ENCODE measurements around the gene TNIK.
A peak's percentile ranks its signal among the peaks of the same experiment; 100 is the strongest.

TNIK gene

GRCh38 chr3:171335559-171335958 is 124.6 kb downstream of the TNIK start:
- no peak for DNase-seq

- DNase-seq, result no peak
Measured at GRCh38 chr3:171334465-171334811, 125.8 kb downstream of the TNIK start.

DNA sequence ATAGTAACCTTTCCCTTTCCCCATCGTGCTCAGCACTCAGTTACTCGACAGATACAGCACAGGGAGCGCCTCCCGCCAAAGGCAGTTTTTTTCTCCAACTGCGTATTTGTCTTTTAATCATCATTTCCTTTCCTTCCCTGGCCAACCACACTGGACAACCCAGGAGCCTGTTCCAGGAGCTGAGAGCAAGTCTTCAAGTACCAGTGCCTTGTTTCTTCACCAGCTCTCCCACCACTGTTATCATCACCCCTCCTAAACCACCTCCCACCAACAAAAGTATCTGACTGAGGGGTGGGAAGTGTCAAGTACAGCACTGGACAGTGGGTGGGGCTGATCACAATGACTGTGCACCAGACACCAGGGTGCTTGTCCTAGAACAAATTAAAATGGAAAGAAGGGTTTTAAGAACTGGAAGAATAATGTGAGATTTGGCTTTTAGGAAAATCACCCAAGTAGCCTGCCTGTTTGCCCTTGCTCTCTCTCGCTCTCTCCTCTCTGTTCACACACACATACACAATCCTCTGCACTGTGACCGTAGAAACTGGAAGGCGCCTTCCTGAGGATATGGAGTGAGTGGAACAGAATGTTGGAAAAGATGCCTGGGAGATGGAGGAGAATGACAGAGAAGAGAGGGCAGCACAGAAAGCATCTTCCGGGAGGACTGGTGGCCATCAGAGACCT is 126.3 kb downstream of the TNIK start:
- no peak for DNase-seq

DNA sequence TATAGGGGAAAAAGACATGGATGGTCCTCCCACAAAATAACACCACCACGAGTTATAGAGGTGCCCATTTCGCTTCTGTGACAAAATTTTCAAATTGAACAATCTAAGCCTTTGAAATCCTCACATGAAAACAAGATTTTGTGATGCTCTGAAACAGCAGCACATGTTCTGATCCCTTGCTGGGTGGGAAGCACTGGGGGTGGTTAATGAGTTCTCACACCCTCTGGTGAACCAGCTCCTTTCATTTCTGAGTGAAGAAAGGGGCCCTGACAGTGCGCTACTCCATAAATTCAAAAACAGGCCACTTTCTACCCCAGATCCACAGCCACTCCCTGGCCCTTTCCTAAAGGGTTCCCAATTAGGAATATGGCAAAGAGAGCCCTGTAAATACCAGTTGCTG is 129.3 kb downstream of the TNIK start:
- DNase-seq, result no peak

- DNase-seq, result no peak
Measured at GRCh38 chr3:171329746-171330145, 130.5 kb downstream of the TNIK start.

GRCh38 chr3:171328419-171329082 is 131.7 kb downstream of the TNIK start:
- peak in 2 of 4 experiments; percentile 4 to 6 for DNase-seq

DNA sequence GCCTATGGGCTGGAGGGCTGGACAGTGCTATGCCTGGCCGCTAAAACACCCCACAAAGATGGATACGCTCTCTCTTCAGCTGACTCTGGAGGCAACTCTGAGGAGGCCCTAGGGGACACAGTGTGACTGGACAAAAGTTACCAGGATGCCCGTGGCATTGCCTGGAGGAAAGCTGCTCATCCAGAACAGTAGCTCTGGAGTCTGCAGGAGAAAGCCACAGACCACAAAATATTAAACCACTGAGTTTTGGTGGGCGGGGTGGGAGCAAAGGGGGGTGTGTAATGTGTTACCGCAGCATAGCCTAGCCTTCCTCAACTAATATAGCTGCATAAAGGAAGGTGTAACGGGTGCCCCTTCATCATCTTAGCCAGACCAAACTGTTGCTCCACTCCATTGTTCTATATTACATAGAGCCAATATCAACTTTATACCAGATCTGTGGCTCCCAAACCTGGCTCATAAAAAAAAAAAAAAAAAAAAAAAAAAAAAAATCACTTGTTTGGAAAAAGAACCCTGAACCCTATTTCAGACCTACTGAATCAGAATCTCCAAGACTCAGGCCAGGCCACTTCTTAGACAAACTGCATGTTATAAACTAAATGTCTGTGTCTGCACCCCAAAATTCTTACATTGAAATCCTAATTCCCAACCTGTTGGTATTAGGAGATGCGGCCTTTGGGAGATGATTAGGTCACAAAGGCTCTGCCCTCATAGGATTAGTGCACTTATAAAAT is 132.6 kb downstream of the TNIK start:
- no peak for DNase-seq

GRCh38 chr3:171326717-171327440 is 133.3 kb downstream of the TNIK start:
- no peak for DNase-seq

DNA sequence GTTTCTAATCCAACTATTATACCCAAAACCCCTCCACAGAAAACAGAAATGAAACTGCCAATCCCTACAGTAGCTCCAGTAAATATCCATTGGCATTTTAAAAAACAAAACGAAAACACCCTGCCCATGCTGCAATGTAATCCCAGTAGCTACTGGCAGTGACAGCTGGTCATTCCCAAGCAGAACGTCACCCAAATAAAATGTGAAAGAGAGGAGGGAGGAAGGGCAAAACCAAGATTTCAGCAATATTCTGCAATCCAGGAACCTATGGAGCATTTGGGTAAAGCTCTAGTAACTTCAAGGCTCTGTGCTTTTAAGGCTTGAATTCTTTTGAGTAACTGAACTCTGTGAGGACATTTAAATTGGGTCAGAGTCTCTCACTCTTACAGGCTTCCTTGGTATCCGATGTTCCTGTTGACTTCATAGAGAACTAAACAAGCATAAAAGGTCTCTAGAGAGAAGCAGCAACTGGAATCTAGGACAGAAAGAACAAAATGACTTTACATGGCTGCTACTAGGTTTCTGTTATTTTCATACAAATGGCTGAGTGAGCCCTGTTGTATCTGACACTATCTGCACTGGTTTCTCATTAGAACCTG is 136.2 kb downstream of the TNIK start:
- DNase-seq, result no peak

- no peak for DNase-seq
Measured at GRCh38 chr3:171321559-171322360, 138.4 kb downstream of the TNIK start.

- no peak for DNase-seq
Measured at GRCh38 chr3:171320750-171321558, 139.3 kb downstream of the TNIK start.

DNA sequence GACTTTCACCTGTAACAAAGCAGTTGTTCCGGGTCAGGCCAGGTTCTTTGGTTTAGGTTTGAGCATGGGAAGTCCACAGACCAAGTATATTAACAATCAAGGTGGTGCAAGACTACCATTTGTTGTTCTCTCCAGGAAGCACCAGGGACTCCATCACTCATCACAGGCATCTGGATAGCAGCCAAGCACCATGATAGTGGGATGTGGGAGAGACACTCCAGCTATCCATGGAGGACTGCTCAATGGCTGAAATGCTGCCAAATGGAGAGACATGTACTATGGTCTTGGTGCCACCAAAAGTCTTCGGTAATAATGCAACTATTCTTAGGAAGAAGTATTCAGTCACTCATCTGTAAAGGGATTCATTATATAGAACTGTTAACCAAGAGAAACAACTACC is 143.0 kb downstream of the TNIK start:
- DNase-seq, result no peak

DNA sequence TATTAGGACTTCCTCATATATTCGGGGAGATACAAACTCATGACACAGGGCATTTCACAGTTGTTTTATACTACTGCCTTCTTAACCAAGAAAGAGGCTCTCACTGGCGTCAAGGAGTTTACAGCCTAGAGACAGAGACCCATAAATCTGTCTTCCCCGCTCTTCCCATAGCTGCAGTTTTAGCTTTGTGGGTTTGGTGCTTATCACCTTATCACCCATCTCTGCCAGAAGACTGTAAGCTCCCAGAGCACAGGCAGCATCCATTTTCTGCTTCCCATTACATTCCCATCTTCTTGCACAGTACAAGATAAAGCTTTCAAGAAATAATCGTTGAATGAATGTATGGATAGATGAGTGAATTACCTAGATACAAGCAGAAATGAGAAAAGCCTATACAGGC is 144.3 kb downstream of the TNIK start:
- DNase-seq, result no peak

GRCh38 chr3:171315101-171315500 is 145.1 kb downstream of the TNIK start:
- no peak for DNase-seq

DNA sequence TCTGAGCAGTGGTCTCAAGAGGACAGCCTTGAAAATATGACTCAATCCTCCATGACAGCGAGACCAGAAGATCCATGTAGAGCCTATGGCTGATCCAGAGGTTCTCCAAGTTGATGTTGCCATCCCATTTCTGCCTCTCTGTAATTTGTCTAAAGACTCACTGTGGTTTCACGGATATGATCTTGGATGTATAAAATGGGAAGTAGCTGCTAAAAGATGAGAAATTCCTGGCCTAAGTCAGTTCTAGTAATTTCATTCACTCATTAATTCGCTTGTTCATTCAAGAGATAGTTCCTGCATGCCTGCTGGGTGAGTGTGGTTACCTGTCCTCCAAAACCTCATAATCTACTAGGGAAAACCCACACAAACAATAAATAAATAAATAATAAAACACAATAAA is 145.9 kb downstream of the TNIK start:
- no peak for DNase-seq

DNA sequence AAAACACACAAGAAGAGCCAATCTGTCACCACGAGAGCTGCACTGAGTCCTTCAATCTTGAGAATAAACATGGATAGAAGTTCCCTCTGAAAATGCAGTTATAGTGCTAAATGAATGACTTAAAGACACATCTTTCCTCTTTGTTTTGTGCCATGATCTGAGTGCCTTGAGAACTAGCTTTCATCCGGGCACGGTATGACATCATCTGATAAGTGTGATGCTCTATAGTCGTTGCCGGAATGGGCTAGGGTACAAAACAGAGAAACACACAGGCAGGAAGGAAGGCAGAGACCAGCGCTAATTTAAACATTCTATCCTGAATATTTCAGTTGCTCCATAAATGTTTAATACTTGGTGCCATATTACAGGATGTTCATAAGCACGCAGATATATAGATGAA is 146.5 kb downstream of the TNIK start:
- DNase-seq, result no peak

GRCh38 chr3:171312741-171313140 is 147.5 kb downstream of the TNIK start:
- DNase-seq, result no peak

DNA sequence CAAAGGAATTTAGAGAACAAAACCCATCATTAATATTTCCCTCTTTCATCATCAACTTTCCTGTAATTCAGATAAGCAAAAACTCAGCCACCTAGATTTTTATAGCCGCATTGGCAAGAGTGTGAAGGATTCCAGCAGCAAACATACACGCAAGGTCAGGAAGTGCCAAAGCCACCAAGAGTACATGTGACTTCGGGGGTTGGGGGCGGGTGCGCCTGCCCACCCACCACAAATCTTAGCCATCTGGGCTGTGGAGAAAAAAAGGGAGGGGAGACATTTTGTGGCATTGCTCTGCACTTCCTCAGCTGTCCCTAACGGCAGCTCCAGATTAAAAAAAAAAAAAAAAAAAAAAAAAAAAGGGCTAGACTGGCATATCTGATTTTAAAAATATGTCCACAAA is 148.4 kb downstream of the TNIK start:
- no peak for DNase-seq

DNA sequence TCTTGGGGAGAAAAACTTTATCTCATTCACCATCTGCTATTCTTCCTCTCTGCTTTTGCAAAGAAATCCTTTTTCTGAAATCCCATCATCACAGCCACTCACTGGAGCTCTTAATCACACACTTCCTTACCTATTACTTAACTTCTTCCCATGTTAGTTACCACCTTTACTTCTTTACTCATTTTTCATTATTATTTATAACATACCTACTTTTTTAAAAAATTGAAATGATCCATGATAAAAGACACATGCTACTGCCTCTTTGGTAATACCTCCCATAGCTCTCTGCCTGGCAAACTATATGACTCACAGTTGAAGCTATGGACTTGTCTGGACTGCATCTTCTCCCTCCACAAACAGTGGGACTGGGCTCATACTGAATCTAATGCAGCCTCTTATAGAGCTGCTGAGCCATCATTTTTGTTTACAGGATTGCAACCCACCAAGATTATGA is 150.3 kb downstream of the TNIK start:
- no peak for DNase-seq

- no peak for DNase-seq
Measured at GRCh38 chr3:171307988-171308387, 152.2 kb downstream of the TNIK start.

DNA sequence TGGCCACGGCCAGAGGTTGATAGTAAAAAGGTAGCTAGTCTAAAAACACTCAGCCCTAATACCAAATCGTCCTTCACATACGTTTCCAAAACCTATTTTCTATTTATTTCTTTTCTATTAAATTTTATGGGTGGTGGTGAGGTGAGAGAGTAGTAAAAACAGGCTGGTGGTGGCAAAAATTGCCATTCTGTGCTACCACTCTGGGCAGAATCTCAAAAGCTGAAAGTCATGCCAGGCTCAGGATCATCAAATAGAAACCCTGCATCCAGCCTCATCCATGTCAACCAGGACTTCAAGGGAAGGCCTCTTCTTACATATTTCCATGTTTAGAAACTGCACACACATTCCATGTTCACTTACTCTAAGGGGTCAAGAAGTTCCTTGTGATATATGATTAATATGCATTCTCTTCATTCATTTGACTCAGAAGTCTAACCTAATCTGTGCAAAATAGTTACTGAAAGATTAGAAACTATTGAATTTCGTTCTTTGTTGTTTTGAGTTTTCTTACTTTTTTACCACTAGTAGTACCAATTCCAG is 153.1 kb downstream of the TNIK start:
- DNase-seq, result no peak
